T-helper 1 cell treated with Interleukin-12 subunit alpha and Interleukin-12 subunit beta and Interleukin-4 antibody, amounts not matched to agents 30 μg/mL and 1 μg/mL, for 36 hours (primary cell): ENCODE results near the gene LAMA2.
"Not testable (repeated sequence)": the region's sequence is repeated elsewhere in the genome, so short reads cannot be mapped to it uniquely, and the experiment has no call there.

Experiments used
- H3K27ac Mint-ChIP-seq: one replicate; pipeline ENCODE4 v1.8.0; 2021; ENCODE audit warnings: mild to moderate bottlenecking, mixed read lengths
- H3K27me3 Mint-ChIP-seq: one replicate; pipeline ENCODE4 v1.8.0; 2021; ENCODE audit warnings: low read depth, mixed read lengths
- H3K36me3 Mint-ChIP-seq: one replicate; pipeline ENCODE4 v1.8.0; 2021; ENCODE audit warnings: low read depth, mixed read lengths
- H3K4me1 Mint-ChIP-seq: one replicate; pipeline ENCODE4 v1.8.0; 2021; ENCODE audit warnings: low read depth, mixed read lengths
- H3K4me3 Mint-ChIP-seq: one replicate; pipeline ENCODE4 v1.8.0; 2021; ENCODE audit warnings: mild to moderate bottlenecking, moderate library complexity, mixed read lengths
- H3K9me3 Mint-ChIP-seq: one replicate; pipeline ENCODE4 v1.8.0; 2021; ENCODE audit warnings: mixed read lengths

Gene LAMA2

DNA sequence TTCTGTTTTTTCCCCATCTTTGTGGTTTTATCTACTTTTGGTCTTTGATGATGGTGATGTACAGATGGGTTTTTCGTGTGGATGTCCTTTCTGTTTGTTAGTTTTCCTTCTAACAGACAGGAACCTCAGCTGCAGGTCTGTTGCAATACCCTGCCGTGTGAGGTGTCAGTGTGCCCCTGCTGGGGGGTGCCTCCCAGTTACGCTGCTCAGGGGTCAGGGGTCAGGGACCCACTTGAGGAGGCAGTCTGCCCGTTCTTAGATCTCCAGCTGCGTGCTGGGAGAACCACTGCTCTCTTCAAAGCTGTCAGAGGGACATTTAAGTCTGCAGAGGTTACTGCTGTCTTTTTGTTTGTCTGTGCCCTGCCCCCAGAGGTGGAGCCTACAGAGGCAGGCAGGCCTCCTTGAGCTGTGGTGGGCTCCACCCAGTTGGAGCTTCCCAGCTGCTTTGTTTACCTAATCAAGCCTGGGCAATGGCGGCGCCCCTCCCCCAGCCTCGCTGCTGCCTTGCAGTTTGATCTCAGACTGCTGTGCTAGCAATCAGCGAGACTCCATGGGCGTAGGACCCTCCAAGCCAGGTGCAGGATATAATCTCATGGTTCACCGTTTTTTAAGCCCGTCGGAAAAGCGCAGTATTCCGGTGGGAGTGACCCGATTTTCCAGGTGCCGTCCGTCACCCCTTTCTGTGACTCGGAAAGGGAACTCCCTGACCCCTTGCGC lies 289.5 kb downstream of the LAMA2 start:
- not testable (repeated sequence) for H3K4me3 Mint-ChIP-seq, H3K9me3 Mint-ChIP-seq, H3K4me1 Mint-ChIP-seq, H3K27me3 Mint-ChIP-seq, H3K36me3 Mint-ChIP-seq, H3K27ac Mint-ChIP-seq

DNA sequence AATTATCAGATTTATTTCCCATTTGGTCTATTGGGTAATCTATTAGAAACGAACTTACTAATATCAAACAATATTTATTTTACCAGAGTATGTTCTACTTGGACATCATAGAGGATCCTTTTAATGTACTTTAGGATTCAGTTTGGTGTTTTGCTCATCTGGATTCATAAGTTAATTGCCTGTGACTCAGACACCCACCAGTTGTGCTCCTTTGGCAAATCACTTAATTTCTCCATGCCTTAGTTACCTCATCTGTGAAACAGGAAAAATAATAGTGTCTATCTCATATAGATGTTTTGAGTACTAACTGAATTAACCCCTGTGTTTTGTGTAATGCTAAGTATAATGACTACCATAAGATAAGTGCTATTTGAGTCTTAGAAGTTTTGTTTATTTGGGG lies 292.1 kb downstream of the LAMA2 start:
- no peaks in the 10 kb centered on the region for H3K36me3 Mint-ChIP-seq
- no peaks in the 10 kb centered on the region for H3K4me1 Mint-ChIP-seq
- no peak overlapping the region for H3K27ac Mint-ChIP-seq
- H3K4me3 Mint-ChIP-seq = no peak overlapping the region
- no peaks in the 10 kb centered on the region for H3K27me3 Mint-ChIP-seq
- H3K9me3 Mint-ChIP-seq = no peaks in the 10 kb centered on the region

DNA sequence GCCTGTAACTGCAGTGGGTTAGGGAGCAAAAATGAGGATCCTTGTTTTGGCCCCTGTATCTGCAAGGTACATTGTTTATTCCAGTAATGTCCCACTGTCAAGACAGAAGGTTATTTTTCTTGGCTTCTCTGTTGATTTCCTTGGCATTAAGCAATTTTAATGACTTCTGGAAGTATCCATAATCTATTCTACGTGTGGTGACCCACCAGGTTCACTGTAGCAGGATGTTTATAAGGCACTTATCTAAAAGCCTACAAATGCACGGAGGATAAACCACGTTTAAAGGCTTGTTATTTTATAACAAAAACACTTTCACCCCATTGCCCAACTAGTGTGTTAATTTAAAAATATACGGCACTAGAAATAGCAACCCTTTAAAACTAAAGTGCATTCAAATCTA lies 294.9 kb downstream of the LAMA2 start:
- H3K4me1 Mint-ChIP-seq = no peaks in the 10 kb centered on the region
- peaks cover 6% of the 10 kb centered on the region for H3K27me3 Mint-ChIP-seq
- no peaks in the 10 kb centered on the region for H3K9me3 Mint-ChIP-seq
- no peak overlapping the region for H3K4me3 Mint-ChIP-seq
- no peak overlapping the region for H3K27ac Mint-ChIP-seq
- H3K36me3 Mint-ChIP-seq = no peaks in the 10 kb centered on the region

DNA sequence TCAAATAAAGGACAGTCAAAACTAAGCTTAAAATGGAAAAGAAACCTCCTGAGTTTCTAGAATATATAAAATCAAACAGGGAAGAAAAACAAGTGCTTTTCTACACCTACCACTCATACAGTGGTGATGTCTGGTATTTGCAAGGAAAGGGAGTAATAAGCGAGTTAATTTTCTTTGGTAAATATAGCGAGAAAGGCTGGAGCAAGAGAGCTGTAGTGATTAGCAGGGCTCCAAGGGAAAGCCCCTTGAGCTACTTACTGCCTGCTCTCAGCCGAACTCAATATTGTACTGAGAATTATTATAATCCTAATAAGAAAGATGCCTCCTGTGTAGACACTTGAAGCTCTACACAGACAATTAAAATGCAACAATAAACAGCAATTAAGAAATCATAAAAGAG lies 296.3 kb downstream of the LAMA2 start:
- Mint-ChIP-seq H3K27me3 (peaks cover 9% of the 10 kb centered on the region), H3K4me3 (no peak overlapping the region), H3K9me3 (no peaks in the 10 kb centered on the region), H3K36me3 (no peaks in the 10 kb centered on the region), H3K27ac (no peak overlapping the region), H3K4me1 (no peaks in the 10 kb centered on the region)

DNA sequence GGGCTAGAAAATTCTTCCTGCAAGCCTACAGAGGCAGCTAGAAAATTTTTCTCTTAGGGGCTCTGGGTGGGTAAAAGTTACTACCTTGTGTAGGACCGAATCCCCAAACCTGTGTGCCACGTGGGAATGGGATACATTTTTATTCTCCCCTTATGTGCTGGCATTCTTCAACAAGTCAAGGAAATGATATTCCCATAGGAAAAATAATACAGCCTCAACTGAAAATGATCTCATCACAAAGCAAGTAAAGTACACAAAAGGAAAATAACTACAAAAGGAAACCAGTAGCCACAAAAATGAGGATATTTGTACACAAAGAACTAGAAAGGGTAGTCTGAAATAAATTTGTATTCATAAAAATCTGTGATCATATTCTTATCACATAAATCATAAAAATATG lies 298.1 kb downstream of the LAMA2 start:
- no peak overlapping the region for H3K4me3 Mint-ChIP-seq

DNA sequence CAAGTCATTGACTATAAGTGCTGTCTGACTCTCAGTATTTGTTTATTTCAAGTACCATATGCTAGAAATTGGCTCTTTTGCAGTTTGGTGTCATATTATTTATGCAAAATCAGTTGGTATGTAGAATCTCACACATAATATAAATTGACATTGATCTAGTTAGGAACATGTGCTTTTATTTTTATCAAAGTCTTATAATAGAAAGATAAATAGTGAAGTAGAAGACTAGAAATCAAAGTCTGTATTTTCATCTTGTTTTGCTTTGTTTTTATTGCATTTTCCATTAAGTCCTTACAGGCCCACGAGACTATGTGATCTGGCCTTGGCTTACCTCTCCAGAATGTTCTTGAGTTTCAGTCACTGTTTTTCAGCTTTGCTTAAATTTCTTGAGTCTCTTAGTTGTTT lies 300.3 kb downstream of the LAMA2 start:
- peaks cover 9% of the 10 kb centered on the region for H3K27me3 Mint-ChIP-seq

More for the DNA sequence above, 298.1 kb downstream of the LAMA2 start:
- Mint-ChIP-seq H3K27me3 (peaks cover 9% of the 10 kb centered on the region), H3K4me1 (no peaks in the 10 kb centered on the region), H3K36me3 (no peaks in the 10 kb centered on the region), H3K27ac (no peak overlapping the region), H3K9me3 (no peaks in the 10 kb centered on the region)

DNA sequence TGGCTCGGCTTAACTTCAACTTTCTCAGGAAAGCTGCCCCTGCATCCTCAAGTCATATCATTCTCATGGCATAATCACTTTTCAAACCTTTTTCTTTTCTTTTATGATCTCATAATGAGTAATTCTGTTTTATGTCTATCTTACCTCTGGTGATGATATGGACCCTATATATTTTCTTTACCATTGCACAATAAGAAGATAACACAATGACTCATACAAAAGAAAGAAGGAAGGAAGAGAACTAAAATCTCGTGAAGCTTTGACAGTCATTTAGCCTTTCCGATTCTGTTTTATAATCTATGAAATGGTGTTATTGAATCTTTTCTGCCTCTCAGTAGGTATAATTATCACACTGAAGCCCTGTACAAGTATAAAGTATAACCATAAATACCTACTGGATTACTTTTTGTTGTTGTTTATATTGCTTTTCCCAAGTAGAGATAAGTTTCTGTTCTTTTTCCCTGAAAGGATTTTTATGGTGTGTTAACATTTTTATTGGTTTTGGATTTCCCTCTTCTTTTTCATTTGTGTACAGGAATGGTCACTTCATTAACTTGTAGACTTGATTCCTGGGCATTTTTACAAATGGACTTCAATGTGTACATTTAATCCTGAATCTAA lies 300.9 kb downstream of the LAMA2 start:
- no peaks in the 10 kb centered on the region for H3K36me3 Mint-ChIP-seq
- H3K27me3 Mint-ChIP-seq = peaks cover 9% of the 10 kb centered on the region
- H3K4me3 Mint-ChIP-seq = no peak overlapping the region
- no peak overlapping the region for H3K27ac Mint-ChIP-seq
- H3K9me3 Mint-ChIP-seq = no peaks in the 10 kb centered on the region
- no peaks in the 10 kb centered on the region for H3K4me1 Mint-ChIP-seq

More for the DNA sequence above, 300.3 kb downstream of the LAMA2 start:
- H3K9me3 Mint-ChIP-seq = no peaks in the 10 kb centered on the region
- H3K4me3 Mint-ChIP-seq = no peak overlapping the region
- H3K27ac Mint-ChIP-seq = no peak overlapping the region
- no peaks in the 10 kb centered on the region for H3K4me1 Mint-ChIP-seq
- H3K36me3 Mint-ChIP-seq = no peaks in the 10 kb centered on the region

DNA sequence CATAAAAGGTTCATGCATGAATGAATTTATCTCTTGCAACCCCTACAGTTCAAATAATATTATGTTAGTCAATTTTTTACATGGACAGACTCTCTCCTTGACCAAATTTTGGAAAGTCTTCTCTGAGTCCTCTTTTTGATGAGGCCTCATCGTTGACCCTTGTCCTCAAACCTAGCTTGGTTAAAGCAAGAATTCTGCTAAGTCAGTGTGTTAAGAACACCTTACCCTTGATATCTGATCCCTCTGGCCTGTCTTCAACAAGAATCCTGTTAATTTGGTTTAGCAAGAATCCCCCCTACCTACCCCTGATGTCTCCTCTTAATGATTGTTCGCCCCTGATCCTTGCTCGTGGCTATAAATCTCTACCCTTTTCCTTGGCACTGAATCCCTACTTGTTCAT lies 301.4 kb downstream of the LAMA2 start:
- Mint-ChIP-seq H3K36me3 (no peaks in the 10 kb centered on the region), H3K4me3 (no peak overlapping the region), H3K9me3 (no peaks in the 10 kb centered on the region), H3K27ac (no peak overlapping the region), H3K4me1 (no peaks in the 10 kb centered on the region), H3K27me3 (peaks cover 9% of the 10 kb centered on the region)

DNA sequence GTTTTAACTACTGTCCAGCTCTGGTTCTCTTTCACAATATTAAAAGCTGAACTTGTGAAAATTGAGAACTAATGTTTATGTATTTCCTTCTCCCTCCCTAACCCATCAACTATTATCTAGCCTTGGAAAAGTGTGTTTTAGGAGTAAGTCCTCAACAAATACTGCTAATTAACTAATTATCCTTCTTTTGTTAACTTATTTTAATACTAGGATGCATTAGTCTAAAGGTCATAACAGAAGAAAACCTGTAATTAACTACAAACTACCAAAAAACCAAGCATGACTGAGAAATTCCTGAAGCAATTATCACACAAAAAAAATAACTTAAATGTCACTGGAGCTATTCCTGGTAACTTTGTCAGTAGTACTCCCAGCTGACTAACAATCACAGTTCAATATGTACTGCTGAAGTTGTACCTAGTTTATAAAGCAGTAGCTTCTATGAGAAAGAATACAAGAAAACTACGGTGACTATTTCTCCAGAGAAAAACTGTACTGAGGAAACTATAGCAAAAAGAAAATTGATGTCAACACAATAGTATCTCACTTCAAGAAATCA lies 301.9 kb downstream of the LAMA2 start:
- Mint-ChIP-seq H3K36me3 (no peaks in the 10 kb centered on the region), H3K27ac (no peak overlapping the region), H3K4me3 (no peak overlapping the region), H3K4me1 (no peaks in the 10 kb centered on the region), H3K27me3 (peaks cover 9% of the 10 kb centered on the region), H3K9me3 (no peaks in the 10 kb centered on the region)

DNA sequence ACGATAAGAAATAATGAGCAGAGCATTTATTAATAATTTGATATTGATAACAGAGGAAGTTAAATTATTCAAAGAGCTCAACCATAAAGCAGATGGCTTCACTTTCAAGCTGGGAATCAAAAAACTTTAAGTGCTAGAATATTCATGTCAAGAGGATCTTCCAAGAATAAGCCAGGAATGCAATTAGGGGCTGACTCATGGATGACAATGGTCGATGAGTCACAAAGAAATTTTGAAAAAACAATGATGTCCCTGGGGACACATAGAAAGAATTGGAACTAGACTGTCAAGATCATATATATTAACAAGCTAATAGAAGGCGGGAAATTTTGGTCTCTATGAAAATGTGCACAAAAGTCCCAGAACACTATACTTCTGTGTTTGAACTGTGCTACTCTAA lies 304.1 kb downstream of the LAMA2 start:
- H3K9me3 Mint-ChIP-seq = no peaks in the 10 kb centered on the region

DNA sequence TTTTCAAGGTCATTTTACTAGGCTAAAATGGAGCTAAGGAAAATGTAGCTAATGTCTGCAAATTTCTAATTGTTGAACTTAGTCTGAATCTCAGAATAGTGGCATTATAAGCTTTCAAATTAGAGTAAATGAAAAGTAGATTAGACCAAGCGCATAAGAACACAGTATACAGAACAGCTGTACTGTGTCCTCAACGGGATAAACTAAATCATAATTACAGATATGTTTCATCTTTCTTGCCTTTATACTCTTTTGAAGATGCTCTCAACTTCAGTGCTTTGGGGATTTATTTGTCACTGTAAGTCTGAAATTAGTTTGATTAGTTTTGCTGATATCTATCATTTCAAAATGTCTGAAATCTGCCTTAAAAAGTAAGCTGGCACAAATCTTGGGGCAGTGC lies 305.4 kb downstream of the LAMA2 start:
- Mint-ChIP-seq H3K36me3 (no peaks in the 10 kb centered on the region), H3K9me3 (no peaks in the 10 kb centered on the region)

More for the DNA sequence above, 304.1 kb downstream of the LAMA2 start:
- H3K4me3 Mint-ChIP-seq = no peak overlapping the region
- H3K27me3 Mint-ChIP-seq = peaks cover 3% of the 10 kb centered on the region
- H3K27ac Mint-ChIP-seq = no peak overlapping the region
- no peaks in the 10 kb centered on the region for H3K4me1 Mint-ChIP-seq
- no peaks in the 10 kb centered on the region for H3K36me3 Mint-ChIP-seq

DNA sequence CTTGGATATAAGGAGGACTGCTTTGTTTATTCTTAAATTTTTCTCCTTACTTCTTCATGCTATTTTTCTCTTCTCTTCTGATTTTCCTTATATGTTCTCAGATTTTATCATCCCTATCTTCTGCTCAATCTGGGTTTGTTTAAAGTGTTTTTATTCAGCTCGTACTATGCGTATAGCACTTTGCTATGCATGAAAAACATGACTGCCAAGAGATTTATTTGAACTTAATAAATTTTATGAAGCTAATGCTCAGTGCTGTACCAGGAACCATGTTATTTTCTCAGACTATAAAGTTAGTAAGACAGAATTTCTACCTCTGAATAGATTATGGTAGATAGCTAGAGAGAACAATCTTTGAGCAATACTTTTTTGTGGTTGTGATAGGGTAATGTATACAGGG lies 305.9 kb downstream of the LAMA2 start:
- no peaks in the 10 kb centered on the region for H3K9me3 Mint-ChIP-seq

More for the DNA sequence above, 305.4 kb downstream of the LAMA2 start:
- Mint-ChIP-seq H3K4me3 (no peak overlapping the region), H3K27me3 (peaks cover 3% of the 10 kb centered on the region), H3K27ac (no peak overlapping the region), H3K4me1 (no peaks in the 10 kb centered on the region)

DNA sequence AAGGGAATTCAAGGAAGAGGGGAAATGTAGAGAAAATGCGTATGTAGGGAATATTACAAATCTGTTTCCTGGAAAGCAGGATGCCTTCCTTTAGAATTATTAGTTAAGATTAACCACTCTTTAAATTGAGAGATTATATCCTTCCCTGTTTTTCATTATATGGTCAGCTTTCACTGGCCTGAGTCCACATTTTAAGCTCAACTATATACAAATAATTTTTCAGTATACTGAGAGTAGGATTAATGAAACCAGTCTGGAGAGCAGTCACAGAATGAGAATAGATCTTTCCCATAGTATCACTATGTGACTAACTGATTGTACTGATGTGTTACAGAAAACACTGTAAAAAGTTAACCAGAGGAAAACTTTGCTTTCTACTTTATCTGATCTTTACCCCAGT lies 306.3 kb downstream of the LAMA2 start:
- H3K36me3 Mint-ChIP-seq = no peaks in the 10 kb centered on the region
- no peaks in the 10 kb centered on the region for H3K4me1 Mint-ChIP-seq
- H3K9me3 Mint-ChIP-seq = no peaks in the 10 kb centered on the region
- H3K27ac Mint-ChIP-seq = no peak overlapping the region
- no peaks in the 10 kb centered on the region for H3K27me3 Mint-ChIP-seq
- H3K4me3 Mint-ChIP-seq = no peak overlapping the region

More for the DNA sequence above, 305.9 kb downstream of the LAMA2 start:
- H3K36me3 Mint-ChIP-seq = no peaks in the 10 kb centered on the region
- H3K4me1 Mint-ChIP-seq = no peaks in the 10 kb centered on the region
- H3K4me3 Mint-ChIP-seq = no peak overlapping the region
- H3K27me3 Mint-ChIP-seq = no peaks in the 10 kb centered on the region
- H3K27ac Mint-ChIP-seq = no peak overlapping the region

DNA sequence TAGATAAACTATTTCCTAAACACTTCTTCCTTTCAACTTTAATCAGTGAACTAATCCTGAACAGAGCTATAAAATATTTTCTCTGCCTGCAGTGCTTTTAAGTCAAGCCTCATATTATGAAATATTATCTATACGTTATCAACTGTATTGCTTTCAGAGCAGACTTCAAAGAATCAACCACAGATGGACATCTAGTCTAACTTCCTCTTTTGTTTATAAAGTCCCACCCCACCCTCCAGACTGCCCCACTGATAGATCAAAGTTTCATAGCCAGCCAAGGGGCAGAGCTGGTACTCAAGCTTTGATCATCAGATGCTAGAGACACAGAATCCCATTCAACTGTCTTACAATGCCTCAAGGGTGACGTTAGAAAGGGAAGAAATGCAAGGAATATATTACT lies 308.3 kb downstream of the LAMA2 start:
- Mint-ChIP-seq H3K9me3 (no peaks in the 10 kb centered on the region), H3K36me3 (no peaks in the 10 kb centered on the region), H3K27me3 (no peaks in the 10 kb centered on the region), H3K4me3 (no peak overlapping the region), H3K4me1 (no peaks in the 10 kb centered on the region), H3K27ac (no peak overlapping the region)

DNA sequence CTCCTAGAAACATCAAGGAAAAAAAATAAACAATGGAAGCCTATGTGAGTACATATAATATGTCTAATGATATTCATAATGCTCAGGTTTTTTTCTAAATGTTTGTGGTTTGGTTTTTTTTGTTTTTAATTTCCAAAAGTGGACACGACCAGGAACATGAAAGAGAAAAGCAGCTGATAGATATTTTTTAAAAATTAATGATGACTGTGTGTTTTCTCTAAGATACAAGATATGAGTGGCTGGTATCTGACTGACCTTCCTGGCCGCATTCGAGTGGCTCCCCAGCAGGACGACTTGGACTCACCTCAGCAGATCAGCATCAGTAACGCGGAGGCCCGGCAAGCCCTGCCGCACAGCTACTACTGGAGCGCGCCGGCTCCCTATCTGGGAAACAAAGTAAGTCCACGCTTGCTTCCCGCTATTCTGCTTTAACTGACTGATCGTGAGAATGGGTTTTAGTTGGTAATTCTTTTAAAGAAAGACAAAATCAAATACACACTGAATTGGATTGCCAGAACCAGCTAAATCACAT lies 309.6 kb downstream of the LAMA2 start:
- no peaks in the 10 kb centered on the region for H3K4me1 Mint-ChIP-seq
- no peak overlapping the region for H3K27ac Mint-ChIP-seq
- H3K36me3 Mint-ChIP-seq = no peaks in the 10 kb centered on the region
- no peaks in the 10 kb centered on the region for H3K27me3 Mint-ChIP-seq
- H3K4me3 Mint-ChIP-seq = no peak overlapping the region
- no peaks in the 10 kb centered on the region for H3K9me3 Mint-ChIP-seq
